Effector CD8-positive, alpha-beta T cell (primary cell): Measurements from ENCODE around the gene AGPAT2.
A peak's percentile ranks its signal among the peaks of the same experiment; 100 is the strongest.

Experiments used
- DNase-seq: peaks from one replicate; lab custom pipeline; 2025; lab: John Stamatoyannopoulos, UW

Gene AGPAT2

GRCh38 chr9:136673088-136673974 is 13.9 kb downstream of the AGPAT2 start:
- no peak for DNase-seq

DNA sequence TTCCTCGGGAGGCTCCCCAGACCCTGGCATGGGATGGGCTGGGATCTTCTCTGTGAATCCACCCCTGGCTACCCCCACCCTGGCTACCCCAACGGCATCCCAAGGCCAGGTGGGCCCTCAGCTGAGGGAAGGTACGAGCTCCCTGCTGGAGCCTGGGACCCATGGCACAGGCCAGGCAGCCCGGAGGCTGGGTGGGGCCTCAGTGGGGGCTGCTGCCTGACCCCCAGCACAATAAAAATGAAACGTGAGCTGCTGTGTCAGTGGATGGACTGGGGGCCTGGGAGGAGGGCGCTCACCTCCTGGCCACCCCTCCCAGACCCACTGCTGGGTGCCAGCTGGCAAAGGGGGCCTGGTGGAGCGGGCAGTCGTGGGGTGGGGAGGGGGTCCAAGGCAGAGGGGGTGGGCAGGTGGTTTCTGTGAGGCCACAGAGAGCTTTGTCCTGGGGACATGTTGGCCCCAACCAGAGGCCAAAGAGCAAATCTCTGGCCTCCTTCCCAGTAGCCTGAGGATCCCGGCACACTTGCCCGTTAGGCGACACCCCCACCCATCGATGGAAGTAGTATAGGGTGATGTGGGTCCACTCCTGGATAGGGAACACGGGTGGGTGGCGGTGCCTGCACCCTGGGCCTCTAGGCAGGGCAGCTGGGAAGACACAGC is 14.7 kb downstream of the AGPAT2 start:
- DNase-seq = no peak

- peak; percentile 13 for DNase-seq
Measured at GRCh38 chr9:136671646-136672430, 15.4 kb downstream of the AGPAT2 start.

DNA sequence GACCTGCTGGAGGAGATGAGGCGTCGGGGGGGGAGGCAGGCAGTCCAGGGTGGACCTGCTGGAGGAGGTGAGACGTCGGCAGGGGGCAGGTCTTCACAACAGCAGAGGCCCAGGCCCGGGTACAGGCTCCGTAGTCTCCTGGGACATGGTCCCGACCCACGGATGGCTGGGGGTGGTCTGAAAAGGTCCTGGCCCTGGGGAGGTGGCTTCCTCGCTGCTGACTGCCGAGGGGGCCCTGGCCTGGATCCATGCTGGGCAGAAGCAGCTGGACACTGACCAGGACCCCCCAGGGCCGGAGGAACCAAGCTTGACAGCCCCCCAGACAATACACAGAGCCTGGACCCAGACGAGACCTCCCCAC is 16.0 kb downstream of the AGPAT2 start:
- DNase-seq = no peak

DNA sequence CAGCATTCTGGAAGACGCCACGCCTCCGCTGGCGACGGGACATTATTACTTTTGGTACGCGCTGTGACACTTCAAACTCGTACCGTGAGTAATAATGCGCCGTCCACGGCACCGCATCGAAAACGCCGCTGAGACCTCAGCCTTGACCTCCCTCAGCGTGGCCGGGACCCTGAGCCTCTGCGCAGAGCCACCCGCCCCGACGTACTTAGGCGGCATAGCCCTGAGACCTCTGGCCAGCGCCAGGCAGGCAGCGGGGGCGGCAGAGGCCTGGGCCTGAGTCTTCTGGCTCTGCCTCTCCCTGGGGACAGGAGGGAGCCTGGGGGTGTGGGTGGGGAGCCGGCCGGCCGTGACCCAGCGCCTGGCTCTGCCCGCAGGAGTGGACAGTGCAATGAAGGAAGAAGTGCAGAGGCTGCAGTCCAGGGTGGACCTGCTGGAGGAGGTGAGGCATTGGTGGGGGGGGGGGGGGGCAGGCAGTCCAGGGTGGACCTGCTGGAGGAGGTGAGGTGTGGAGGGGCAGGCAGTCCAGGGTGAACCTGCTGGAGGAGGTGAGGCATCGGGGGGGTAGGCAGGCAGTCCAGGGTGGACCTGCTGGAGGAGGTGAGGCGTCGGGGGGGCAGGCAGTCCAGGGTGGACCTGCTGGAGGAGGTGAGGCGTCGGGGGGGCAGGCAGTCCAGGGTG is 16.5 kb downstream of the AGPAT2 start:
- DNase-seq = no peak

GRCh38 chr9:136669791-136670464 is 17.3 kb downstream of the AGPAT2 start:
- DNase-seq = no peak

DNA sequence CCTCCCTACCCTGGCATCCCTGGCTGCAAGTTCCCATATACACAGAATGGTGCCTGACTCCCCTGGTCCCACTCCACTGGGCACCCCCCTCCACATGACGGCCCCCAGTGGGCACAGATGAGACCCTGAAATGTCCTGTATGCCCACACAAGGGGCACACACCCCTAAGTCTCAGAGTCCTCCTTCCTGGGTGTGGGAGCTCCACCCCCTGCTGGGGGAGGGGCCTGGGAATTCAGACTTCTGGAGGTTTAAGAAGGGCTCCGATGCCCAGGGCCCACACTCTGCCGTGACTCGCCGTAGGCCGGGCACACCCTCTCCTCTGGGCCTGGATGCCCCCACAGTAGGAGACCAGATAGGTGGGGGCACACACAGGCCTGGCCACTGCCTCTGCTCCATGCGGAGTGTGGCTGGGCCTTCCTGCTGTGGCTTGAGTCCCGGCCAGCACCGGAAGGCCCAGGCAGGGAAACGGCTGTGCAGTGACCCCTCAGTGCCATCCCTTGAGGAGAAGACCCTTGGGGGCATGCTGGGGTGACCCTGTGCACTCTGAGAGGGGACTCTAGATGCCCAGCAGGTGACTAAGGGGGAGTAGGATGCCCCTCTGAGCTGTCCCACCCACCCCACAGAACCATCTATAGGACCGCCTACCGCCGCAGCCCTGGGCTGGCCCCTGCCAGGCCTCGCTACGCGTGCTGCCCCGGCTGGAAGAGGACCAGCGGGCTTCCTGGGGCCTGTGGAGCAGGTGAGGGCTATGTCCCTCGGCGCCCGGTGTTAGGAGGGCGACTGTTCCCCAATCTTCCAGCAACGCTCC is 18.1 kb downstream of the AGPAT2 start:
- no peak for DNase-seq

GRCh38 chr9:136667940-136668760 is 19.1 kb downstream of the AGPAT2 start:
- DNase-seq = no peak

DNA sequence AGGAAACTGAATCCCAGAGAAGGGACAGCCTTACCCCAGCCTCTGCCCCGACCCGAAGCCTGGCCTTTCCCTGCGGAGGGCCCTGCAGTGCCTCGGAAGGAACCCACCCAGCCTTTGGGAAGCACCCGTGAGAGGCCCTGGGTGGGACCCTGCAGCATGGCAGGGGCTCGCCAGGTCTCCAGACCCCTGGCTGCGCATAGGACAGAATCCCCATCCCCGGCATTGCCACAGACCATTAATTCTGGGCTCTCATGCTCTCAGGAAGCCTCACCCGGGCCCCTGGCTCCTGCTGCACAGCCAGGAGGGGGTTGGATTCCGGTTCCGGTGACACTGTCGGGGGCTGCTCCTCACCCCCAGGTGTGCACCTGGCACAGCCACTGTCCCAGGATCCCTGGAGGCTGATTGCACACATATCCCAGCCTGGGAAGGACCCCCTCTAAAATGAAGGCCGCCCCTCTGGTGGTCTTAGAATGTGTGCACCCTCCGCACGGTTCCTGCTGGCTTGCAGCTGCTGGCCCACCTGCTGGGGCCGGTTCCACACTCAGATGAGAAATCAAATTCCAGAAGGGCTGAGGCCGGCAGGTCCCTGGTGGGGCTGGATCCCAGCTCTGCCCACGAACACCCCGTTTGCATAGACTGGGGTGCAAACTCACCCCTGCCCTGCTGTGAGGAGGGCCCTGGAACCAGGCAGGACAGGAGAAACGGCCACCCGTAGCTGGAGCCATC is 19.9 kb downstream of the AGPAT2 start:
- DNase-seq = no peak

GRCh38 chr9:136666372-136667213 is 20.7 kb downstream of the AGPAT2 start:
- DNase-seq = no peak

DNA sequence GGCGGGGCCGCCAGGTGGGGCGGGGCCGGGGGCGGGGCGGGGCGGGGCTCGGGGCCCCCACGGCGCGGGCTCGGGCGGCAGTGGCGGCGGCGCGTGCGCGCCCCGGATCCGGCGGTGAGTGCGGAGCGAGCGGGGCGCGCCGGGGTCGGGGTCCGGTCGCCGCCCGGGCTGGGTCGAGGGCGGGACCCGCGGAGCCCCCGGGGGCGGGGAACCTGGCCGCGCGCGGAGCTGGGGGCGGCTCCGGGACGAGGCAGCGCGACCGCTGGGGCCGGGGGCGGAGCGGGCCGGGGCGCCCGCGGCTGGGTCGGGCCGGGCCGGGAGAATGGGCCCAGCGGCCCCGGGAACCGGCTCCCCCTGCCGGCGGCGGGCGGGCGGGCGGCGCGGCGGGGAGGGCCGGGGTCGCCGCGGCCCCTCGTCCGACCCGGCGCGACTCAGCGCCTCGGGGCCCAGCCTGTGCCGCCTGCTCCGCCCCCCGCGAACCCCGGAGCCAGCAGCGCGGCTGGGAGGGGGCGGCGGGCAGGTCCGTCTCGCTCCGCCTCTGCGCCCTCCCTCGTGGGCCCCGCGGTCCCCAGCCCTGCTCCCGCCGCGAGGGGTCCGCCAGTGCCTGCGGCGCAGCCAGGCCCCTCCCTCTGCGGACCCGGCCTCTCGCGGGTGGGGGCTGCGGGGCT is 21.4 kb downstream of the AGPAT2 start:
- no peak for DNase-seq

GRCh38 chr9:136665111-136665703 is 22.1 kb downstream of the AGPAT2 start:
- DNase-seq = no peak

DNA sequence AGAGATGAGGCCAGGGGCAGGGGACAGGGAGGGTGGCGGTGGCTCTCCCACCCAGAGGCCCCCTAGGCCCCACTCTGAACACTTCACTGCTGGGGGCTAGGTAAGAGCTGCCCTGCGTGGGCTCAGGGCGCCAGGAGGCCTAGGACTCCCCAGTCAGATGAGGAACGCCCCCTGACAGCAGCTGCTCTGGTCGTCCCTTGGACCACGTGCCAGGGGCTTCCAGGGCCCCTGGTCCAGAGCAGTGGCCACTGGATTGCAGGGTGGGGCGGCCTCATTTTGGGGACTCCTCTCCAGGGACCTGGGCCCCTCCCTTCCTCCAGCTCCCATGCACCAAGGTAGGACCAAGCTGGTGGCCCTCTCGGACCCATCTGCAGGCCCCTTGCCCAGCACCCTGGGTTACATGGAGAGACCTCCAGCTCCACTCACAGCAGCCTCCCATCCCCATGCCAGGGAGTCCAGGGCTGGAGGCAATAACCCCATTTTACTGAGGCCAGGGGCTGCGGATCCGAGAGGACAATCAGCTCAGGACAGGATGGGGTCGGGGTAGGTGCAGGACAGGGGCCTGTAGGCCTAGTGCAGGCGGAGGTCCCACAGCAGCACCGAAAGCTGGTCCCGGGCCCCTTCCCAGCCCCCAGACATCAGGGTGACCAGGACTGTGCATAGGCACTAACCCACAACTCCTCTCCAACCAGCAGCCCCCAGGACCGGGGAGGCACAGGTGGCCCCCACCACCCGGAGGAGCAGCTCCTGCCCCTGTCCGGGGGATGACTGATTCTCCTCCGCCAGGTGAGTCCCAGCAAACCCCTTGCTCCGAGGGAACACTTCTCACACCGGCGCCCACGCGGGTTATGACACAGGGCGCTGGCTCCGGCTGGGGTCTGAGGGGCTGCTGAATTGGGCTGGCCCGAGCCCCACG is 23.0 kb downstream of the AGPAT2 start:
- no peak for DNase-seq

DNA sequence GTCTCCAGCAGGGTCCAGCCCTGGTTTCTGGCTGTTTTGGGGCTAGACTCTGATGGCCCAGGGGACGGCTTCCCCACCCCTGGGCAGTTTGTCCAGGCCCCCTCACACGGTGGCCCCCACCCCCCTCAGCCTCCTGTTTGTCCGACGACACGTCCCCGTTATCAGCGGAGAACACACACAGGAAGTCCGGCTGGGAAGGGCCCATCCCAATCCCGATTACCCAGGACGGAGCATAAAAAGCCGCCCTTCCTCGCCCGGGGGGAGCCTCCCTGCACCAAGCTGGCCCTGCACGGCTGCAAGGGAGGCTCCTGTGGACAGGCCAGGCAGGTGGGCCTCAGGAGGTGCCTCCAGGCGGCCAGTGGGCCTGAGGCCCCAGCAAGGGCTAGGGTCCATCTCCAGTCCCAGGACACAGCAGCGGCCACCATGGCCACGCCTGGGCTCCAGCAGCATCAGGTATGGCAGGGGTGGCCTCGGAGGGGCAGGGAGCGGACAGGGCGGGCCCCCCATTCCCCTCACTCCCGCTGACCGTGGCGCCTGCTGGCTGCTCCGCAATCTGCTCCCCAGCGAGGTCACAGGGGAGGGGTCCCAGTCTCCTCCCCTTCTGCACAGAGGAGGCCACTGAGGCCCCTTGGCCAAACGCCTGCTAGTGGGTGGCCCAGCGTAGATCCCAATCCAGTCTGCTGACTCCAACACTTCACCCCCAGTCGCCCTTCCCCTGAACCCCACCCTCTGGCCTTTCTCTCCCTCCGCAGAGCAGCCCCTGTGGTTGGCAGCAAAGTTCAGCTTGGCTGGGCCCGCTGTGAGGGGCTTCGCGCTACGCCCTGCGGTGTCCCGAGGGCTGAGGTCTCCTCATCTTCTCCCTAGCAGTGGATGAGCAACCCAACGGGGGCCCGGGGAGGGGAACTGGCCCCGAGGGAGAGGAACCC is 24.3 kb downstream of the AGPAT2 start, which contains the start of gene EGFL7:
EGFL7 (plus strand) TSS at position 261 of the 926 bp plus-strand sequence. CDS start 5,367 bp downstream, outside the sequence.
- no peak for DNase-seq

GRCh38 chr9:136662326-136662655 is 25.0 kb downstream of the AGPAT2 start:
- DNase-seq = no peak
